Measurements from ENCODE around the gene CYLD.

DNA sequence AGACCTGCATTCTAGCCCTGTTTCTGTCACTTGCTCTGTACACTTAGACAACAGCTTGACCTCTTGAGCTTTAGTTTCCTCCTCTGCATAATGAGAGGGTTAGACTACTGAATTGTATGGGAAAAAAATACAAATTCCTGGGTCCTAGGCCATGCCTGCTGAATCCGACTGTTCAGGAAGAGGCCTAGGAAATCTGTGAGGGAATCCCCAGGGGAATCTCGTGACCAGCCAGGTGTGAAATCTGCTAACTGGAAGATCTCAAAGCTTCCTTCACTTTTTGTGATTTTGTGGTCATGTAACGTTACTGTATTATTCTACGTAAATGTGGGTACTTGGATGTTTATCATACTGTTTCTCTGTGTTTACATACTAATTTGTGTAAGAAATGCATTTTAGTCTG is 58.2 kb downstream of the CYLD start:
- TF ChIP-seq, protein P1, sequence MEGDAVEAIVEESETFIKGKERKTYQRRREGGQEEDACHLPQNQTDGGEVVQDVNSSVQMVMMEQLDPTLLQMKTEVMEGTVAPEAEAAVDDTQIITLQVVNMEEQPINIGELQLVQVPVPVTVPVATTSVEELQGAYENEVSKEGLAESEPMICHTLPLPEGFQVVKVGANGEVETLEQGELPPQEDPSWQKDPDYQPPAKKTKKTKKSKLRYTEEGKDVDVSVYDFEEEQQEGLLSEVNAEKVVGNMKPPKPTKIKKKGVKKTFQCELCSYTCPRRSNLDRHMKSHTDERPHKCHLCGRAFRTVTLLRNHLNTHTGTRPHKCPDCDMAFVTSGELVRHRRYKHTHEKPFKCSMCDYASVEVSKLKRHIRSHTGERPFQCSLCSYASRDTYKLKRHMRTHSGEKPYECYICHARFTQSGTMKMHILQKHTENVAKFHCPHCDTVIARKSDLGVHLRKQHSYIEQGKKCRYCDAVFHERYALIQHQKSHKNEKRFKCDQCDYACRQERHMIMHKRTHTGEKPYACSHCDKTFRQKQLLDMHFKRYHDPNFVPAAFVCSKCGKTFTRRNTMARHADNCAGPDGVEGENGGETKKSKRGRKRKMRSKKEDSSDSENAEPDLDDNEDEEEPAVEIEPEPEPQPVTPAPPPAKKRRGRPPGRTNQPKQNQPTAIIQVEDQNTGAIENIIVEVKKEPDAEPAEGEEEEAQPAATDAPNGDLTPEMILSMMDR (IDR thresholded peaks at IDR 0.05 in 2 of 3, conservative IDR thresholded peaks at IDR 0.05 in 1 of 3; ENCODE audit: borderline replicate concordance in 1 of 3, insufficient read depth in 1 of 3, low read depth in 2 of 3, low read length in 2 of 3): no peak
- no peak for TF ChIP-seq EZH2 (IDR thresholded peaks at IDR 0.05)
- no peak for TF ChIP-seq POLR2A (IDR thresholded peaks at IDR 0.05; ENCODE audit: borderline replicate concordance, extremely low read depth, insufficient read depth, insufficient read length)
- TF ChIP-seq, protein P2, sequence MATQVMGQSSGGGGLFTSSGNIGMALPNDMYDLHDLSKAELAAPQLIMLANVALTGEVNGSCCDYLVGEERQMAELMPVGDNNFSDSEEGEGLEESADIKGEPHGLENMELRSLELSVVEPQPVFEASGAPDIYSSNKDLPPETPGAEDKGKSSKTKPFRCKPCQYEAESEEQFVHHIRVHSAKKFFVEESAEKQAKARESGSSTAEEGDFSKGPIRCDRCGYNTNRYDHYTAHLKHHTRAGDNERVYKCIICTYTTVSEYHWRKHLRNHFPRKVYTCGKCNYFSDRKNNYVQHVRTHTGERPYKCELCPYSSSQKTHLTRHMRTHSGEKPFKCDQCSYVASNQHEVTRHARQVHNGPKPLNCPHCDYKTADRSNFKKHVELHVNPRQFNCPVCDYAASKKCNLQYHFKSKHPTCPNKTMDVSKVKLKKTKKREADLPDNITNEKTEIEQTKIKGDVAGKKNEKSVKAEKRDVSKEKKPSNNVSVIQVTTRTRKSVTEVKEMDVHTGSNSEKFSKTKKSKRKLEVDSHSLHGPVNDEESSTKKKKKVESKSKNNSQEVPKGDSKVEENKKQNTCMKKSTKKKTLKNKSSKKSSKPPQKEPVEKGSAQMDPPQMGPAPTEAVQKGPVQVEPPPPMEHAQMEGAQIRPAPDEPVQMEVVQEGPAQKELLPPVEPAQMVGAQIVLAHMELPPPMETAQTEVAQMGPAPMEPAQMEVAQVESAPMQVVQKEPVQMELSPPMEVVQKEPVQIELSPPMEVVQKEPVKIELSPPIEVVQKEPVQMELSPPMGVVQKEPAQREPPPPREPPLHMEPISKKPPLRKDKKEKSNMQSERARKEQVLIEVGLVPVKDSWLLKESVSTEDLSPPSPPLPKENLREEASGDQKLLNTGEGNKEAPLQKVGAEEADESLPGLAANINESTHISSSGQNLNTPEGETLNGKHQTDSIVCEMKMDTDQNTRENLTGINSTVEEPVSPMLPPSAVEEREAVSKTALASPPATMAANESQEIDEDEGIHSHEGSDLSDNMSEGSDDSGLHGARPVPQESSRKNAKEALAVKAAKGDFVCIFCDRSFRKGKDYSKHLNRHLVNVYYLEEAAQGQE (IDR thresholded peaks at IDR 0.05; ENCODE audit: low read depth): no peak
- TF ChIP-seq EZH2phosphoT487 (IDR thresholded peaks at IDR 0.05; ENCODE audit: borderline replicate concordance): no peak
- no peak for TF ChIP-seq SIN3A (IDR thresholded peaks at IDR 0.05; ENCODE audit: low read depth)
